Astrocyte (in vitro differentiated cells and primary cell): Measurements from ENCODE around the gene CYTH3. TPM values are rescaled to one million over a fixed set of nuclear protein-coding genes. Genes with fewer than 3 reads are reported as not detected.
A peak's percentile ranks its signal among the peaks of the same experiment; 100 is the strongest.

ENCODE experiments used
- DNase-seq: peaks from one replicate; pipeline ENCODE4 v3.0.0-alpha.2; 2010; ENCODE audit warnings: low read depth
- FAIRE-seq: peaks from 2 replicates; lab custom pipeline; 2011; peaks lifted over from hg19 to GRCh38; lab: Jason Lieb, UNC
- H2AFZ ChIP-seq: 2 replicates; pipeline ENCODE4 v1.6.0; 2012; ENCODE audit warnings: low read depth, low read length, inconsistent platforms
- H3K27ac ChIP-seq: 2 replicates; pipeline ENCODE4 v1.5.1; 2011; ENCODE audit warnings: low read depth, low read length, inconsistent platforms
- H3K27me3 ChIP-seq: 2 replicates; pipeline ENCODE4 v1.6.0; 2011; ENCODE audit warnings: low read length, inconsistent platforms; ENCODE audit not compliant: insufficient read depth
- H3K36me3 ChIP-seq: 2 replicates; pipeline ENCODE4 v1.5.1; 2011; ENCODE audit warnings: low read length, inconsistent platforms; ENCODE audit not compliant: insufficient read depth
- H3K4me1 ChIP-seq: 2 replicates; pipeline ENCODE4 v1.5.1; 2011; ENCODE audit warnings: low read length, inconsistent platforms; ENCODE audit not compliant: insufficient read depth
- H3K4me2 ChIP-seq: 2 replicates; pipeline ENCODE4 v1.6.0; 2012; ENCODE audit warnings: low read length, inconsistent platforms
- H3K4me3 ChIP-seq: 2 replicates; pipeline ENCODE4 v1.5.1; 2011; ENCODE audit warnings: low read depth, mild to moderate bottlenecking, low read length, inconsistent platforms; ENCODE audit not compliant: insufficient read depth
- H3K79me2 ChIP-seq: 2 replicates; pipeline ENCODE4 v1.6.0; 2012; ENCODE audit warnings: mild to moderate bottlenecking, low read length, inconsistent platforms; ENCODE audit not compliant: insufficient read depth
- H3K9ac ChIP-seq: 2 replicates; pipeline ENCODE4 v1.6.0; 2012; ENCODE audit warnings: mild to moderate bottlenecking, low read length, inconsistent platforms
- H3K9me3 ChIP-seq: 2 replicates; pipeline ENCODE4 v1.5.1; 2012; ENCODE audit warnings: low read depth, mild to moderate bottlenecking, low read length, inconsistent platforms; ENCODE audit not compliant: insufficient read depth
- H4K20me1 ChIP-seq: 2 replicates; pipeline ENCODE4 v1.6.0; 2012; ENCODE audit warnings: low read length, inconsistent platforms; ENCODE audit not compliant: insufficient read depth
- H3K27ac Mint-ChIP-seq: one replicate; pipeline ENCODE4 v1.8.0; 2021; ENCODE audit warnings: mild to moderate bottlenecking, mixed read lengths; ENCODE audit not compliant: unreplicated experiment
- H3K27me3 Mint-ChIP-seq: one replicate; pipeline ENCODE4 v1.8.0; 2021; ENCODE audit warnings: low read depth, mixed read lengths; ENCODE audit not compliant: unreplicated experiment
- H3K36me3 Mint-ChIP-seq: one replicate; pipeline ENCODE4 v1.8.0; 2021; ENCODE audit warnings: low read depth, mixed read lengths; ENCODE audit not compliant: unreplicated experiment
- H3K4me1 Mint-ChIP-seq: one replicate; pipeline ENCODE4 v1.8.0; 2021; ENCODE audit warnings: low read depth, mixed read lengths; ENCODE audit not compliant: unreplicated experiment
- H3K4me3 Mint-ChIP-seq: one replicate; pipeline ENCODE4 v1.8.0; 2021; ENCODE audit warnings: mild to moderate bottlenecking, moderate library complexity, mixed read lengths; ENCODE audit not compliant: unreplicated experiment
- H3K9me3 Mint-ChIP-seq: one replicate; pipeline ENCODE4 v1.8.0; 2021; ENCODE audit warnings: mild to moderate bottlenecking, mixed read lengths; ENCODE audit not compliant: unreplicated experiment
- CTCF ChIP-seq: IDR thresholded peaks from 2 replicates; pipeline ENCODE4 v1.5.1; 2011; ENCODE audit warnings: low read depth, mild to moderate bottlenecking, inconsistent platforms, low read length, moderate library complexity; ENCODE audit not compliant: insufficient read depth
- EZH2 ChIP-seq: IDR thresholded peaks from 2 replicates; pipeline ENCODE4 v1.6.1; 2012; ENCODE audit warnings: mild to moderate bottlenecking, low read length, inconsistent platforms; ENCODE audit not compliant: insufficient read depth
- total RNA-seq: library from RNA; stranded (reverse); gene quantifications from 2 replicates; pipeline ENCODE4 v1.2.1, GENCODE V29; 2021

CYTH3 gene
- total RNA-seq, 1 donor from 2014 or later, result 29.3 TPM

- TF ChIP-seq EZH2 (no peak), CTCF (no peak)
- no peaks in the 10 kb centered on the region for H3K27me3 ChIP-seq
- H3K4me2 ChIP-seq, result no peak overlapping the region
- no peaks in the 10 kb centered on the region for H3K36me3 ChIP-seq
- H3K9me3 ChIP-seq, result no peaks in the 10 kb centered on the region
- no peaks in the 10 kb centered on the region for H3K4me1 ChIP-seq
- peaks cover 72% of the 10 kb centered on the region for H4K20me1 ChIP-seq
- H3K4me3 Mint-ChIP-seq, result no peak overlapping the region
- H3K36me3 Mint-ChIP-seq, result peaks cover 1% of the 10 kb centered on the region
- DNase-seq, result no peak
- H3K4me3 ChIP-seq, result no peak overlapping the region
- peaks cover 4% of the 10 kb centered on the region for H3K9me3 Mint-ChIP-seq
- H3K27ac ChIP-seq, result no peak overlapping the region
- H3K27ac Mint-ChIP-seq, result no peak overlapping the region
- FAIRE-seq, result no peak
- H3K79me2 ChIP-seq, result peaks cover 82% of the 10 kb centered on the region
- no peaks in the 10 kb centered on the region for H3K27me3 Mint-ChIP-seq
- peaks cover 1% of the 10 kb centered on the region for H3K4me1 Mint-ChIP-seq
- no peak overlapping the region for H2AFZ ChIP-seq
- H3K9ac ChIP-seq, result no peak overlapping the region
These were observed 63.7 kb downstream of the CYTH3 start for GRCh38 chr7:6208573-6209328.

GRCh38 chr7:6205971-6206660, 66.3 kb downstream of the CYTH3 start:
- no peaks in the 10 kb centered on the region for H3K27me3 Mint-ChIP-seq
- no peak overlapping the region for H3K4me3 Mint-ChIP-seq
- Histone ChIP-seq H3K4me3 (no peak overlapping the region), H3K79me2 (peaks cover 77% of the 10 kb centered on the region), H3K9ac (no peak overlapping the region), H4K20me1 (peaks cover 60% of the 10 kb centered on the region), H3K9me3 (no peaks in the 10 kb centered on the region), H3K36me3 (no peaks in the 10 kb centered on the region), H2AFZ (no peak overlapping the region), H3K4me2 (peak overlapping the region; percentile 1), H3K4me1 (no peaks in the 10 kb centered on the region), H3K27me3 (no peaks in the 10 kb centered on the region), H3K27ac (no peak overlapping the region)
- no peak overlapping the region for H3K27ac Mint-ChIP-seq
- H3K4me1 Mint-ChIP-seq, result peaks cover 1% of the 10 kb centered on the region
- FAIRE-seq (no peak), DNase-seq (peak; percentile 27)
- H3K9me3 Mint-ChIP-seq, result peaks cover 3% of the 10 kb centered on the region
- no peak for TF ChIP-seq CTCF
- no peak for TF ChIP-seq EZH2
- H3K36me3 Mint-ChIP-seq, result peaks cover 5% of the 10 kb centered on the region
